Fibroblast of mammary gland (primary cell): ENCODE measurements around the gene CREB3L2.

ENCODE experiments used
- DNase-seq: peaks from one replicate; pipeline ENCODE4 v3.0.0-alpha.2; 2010; ENCODE audit warnings: low read depth
- H3K4me3 ChIP-seq: 2 replicates; pipeline ENCODE4 v1.5.1; 2011; ENCODE audit warnings: low read depth, mild to moderate bottlenecking, low read length, moderate library complexity; ENCODE audit not compliant: control insufficient read depth
- TF ChIP-seq, protein P1 (sequence below): conservative IDR thresholded peaks from 2 replicates; pipeline ENCODE4 v1.5.1; 2011; ENCODE audit warnings: low read depth, low read length, inconsistent platforms; ENCODE audit not compliant: control insufficient read depth, insufficient read depth

The CREB3L2 gene

DNA sequence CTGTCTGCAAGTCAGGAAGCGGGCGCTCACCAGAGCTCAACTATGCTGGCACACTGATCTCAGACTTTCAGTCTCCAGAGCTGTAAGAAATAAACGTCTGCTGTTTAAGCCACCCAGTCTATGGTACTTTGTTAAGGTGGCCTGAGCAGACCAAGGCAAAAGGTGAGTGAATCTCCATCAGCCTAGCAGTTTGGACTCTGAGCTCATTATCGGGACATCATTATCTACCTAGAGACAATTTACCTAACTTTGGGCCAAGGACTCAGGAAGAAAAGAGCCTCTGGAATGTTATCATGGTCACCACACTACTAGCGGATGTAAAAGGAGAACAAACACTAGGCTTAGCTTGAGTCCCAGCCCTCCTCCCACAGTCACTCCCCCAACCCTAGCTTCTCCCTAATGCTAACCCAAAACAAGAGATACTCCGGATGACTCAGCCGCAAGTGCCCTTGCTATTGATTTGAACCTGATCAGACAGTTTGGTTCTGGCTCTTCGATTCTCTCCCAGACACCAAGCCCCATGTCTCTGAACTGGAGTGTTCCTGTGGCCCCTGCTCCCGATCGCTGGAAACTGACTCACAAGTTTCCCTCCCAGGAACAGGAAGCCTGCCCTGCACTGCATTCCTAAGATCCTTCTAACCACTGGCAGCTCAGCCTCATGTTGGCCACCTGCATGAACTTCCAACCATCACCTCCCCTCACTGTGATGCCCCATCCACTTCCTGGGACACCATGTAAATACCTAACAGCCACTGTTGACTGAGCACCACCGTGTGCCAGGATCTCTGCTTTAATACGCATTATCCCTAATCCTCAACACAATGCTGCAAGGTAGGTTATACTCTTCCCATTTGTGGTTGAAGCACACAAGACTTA, 34.5 kb downstream of the CREB3L2 start:
- peak; percentile 82 for DNase-seq
- no peak overlapping the region for H3K4me3 ChIP-seq
- TF ChIP-seq, protein P1, sequence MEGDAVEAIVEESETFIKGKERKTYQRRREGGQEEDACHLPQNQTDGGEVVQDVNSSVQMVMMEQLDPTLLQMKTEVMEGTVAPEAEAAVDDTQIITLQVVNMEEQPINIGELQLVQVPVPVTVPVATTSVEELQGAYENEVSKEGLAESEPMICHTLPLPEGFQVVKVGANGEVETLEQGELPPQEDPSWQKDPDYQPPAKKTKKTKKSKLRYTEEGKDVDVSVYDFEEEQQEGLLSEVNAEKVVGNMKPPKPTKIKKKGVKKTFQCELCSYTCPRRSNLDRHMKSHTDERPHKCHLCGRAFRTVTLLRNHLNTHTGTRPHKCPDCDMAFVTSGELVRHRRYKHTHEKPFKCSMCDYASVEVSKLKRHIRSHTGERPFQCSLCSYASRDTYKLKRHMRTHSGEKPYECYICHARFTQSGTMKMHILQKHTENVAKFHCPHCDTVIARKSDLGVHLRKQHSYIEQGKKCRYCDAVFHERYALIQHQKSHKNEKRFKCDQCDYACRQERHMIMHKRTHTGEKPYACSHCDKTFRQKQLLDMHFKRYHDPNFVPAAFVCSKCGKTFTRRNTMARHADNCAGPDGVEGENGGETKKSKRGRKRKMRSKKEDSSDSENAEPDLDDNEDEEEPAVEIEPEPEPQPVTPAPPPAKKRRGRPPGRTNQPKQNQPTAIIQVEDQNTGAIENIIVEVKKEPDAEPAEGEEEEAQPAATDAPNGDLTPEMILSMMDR: no peak

DNA sequence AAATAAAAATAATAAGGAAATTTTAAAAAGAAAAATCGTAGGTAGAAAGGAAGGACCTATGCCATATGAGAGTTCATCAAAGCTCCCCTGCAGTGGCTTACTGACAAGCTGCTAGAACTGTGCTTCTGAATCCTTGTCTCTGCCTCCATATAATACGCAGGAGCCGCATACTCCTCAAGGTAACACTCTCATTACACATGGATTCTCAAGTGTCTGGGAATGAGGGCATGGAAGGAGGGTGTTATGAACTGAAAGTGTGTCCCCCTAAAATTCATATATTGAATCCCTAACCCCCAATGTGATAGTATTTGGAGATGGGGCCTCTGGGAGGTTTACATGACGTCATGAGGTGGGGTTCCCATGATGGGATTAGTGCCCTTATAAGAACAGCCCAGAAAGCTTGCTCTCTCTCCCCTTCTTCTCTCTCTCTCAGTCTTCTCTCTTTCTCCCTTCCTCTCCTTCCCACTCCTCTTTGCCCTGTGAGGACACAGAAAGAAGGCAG, 35.2 kb downstream of the CREB3L2 start:
- no peak for DNase-seq
- TF ChIP-seq, protein P1: no peak
- H3K4me3 ChIP-seq: no peak overlapping the region

DNA sequence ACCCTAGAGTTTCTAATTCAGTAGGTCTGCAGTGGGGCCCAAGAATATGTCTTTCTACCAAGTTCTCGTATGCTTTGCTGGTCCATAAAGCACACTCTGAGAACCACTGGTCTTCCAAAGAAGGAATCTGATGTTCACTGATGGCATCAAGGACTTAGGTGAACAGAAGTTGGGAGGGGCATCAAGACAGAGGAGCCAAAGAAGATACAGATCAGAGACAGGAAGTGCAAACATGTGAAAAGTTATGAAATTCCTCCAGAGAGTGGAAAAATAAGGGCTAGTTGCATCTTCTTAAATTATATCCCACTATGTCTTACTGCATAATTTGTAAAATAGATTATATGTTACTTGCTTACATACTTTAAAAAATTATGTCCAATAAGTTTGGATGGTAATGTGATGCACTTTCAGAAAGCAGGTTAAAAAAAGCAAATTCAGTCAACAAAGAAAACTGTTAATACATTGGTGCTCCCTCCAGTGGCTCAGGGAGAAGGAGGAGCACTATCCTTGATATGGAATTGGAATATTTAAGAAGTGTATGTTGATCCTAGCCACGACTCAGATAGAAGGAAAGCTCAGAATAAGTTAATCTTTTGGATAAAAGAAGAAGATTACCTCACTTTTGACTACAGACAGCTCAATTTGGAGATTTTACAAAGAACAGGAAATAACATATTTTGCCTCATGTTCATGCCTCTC, 35.8 kb downstream of the CREB3L2 start:
- no peak overlapping the region for H3K4me3 ChIP-seq
- TF ChIP-seq, protein P1: peak; percentile 23
- DNase-seq: no peak

DNA sequence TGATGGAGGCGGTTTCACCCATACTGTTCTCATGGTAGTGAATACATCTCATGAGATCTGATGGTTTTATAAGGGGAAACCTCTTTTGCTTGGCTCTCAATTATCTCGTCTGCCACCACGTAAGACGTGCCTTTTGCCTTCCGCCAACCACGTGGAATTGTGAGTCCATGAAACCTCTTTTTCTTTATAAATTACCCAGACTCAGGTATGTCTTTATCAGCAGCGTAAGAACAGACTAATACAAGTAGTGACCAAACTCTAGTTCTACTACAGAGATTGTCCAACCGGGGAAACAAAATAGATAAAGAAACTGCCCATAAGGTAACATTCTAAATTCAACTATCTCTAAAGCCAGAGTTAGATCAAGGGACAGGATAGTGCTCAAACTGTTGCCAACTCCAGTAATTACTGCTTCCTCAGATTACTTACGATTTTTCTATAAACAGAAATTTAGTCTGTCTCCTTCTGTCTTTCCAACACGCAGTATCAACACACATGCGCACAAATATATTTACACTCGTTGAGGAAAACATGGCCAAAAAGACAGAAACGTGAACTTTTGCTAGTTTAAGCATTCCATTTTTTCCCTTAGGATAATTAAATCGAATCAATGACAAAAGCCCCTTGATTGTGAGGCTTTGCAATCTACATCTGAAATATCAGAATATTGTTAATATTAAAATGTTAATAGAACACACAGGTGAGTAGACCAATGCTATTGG, 36.9 kb downstream of the CREB3L2 start:
- TF ChIP-seq, protein P1: no peak

DNA sequence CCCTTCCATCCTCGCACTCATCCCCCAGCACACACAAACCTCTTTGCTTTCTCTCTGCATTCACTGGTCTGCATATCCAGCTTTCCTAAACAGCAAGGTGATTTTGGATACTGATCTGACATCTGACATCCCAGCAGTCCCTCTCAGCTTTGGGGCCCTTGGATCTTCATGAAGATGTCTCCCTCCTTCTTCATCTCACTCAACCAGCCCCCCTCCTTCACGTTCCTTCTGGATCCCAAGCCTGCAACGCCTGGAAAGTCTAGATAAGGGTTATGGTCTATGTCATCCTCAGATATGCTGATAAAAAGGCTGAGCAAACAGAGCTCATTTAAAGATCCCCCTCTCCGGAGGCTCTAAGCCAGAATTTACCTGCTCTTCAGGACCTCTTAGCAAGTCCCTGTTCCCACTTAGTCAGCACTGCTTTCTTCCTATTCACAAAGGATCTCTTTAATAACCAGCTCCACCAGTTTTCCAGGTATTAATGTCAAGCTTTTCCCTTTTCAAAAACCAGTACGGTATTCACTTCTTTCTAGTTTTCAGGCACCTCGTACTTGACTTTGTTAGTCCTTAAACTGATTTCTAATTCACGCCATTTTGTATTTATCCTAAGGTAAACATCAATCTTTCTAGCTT, 38.9 kb downstream of the CREB3L2 start:
- DNase-seq: no peak
- TF ChIP-seq, protein P1: no peak
- H3K4me3 ChIP-seq: no peak overlapping the region

More for the DNA sequence above, 36.9 kb downstream of the CREB3L2 start:
- no peak for DNase-seq
- no peak overlapping the region for H3K4me3 ChIP-seq

DNA sequence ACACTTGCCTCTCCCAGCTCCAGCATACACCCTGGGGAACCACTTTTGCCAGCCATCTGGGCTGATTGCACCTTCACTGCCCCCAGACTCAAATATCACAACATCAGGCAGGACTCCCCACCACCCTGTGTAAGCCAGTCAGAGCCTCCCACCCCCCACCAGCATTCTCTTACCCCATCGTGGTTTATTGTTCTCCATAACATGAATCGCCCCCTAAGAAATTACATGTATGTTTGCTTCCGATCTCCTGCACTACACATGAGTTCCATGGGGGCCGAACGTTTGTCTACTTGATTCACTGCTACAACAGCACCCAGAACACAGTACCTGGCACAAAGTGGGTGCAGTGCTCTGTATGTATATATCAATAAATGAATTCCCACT, 39.4 kb downstream of the CREB3L2 start:
- no peak overlapping the region for H3K4me3 ChIP-seq
- DNase-seq: no peak
- TF ChIP-seq, protein P1: no peak
